HG03558 (cell line): ENCODE measurements around the gene SH3RF2.
"Not testable (repeated sequence)": the region's sequence is repeated elsewhere in the genome, so short reads cannot be mapped to it uniquely, and the experiment has no call there.

Experiments used
- ATAC-seq: cut with Tn5 transposase; IDR thresholded peaks from one replicate; pipeline ENCODE4 v1.9.1; 2021; ENCODE audit warnings: moderate number of reproducible peaks; ENCODE audit not compliant: unreplicated experiment; ENCODE audit errors: extremely low read depth

Gene SH3RF2

GRCh38 chr5:145936401-145937131 lies at the start of gene SH3RF2:
Gene SH3RF2, plus strand, starts transcription at chr5:145936578. Its CDS starts 1,351 bp downstream, at chr5:145937929.
- ATAC-seq, result no peak

GRCh38 chr5:145887217-145887616 lies 49.2 kb upstream of the SH3RF2 start:
- no peak for ATAC-seq

GRCh38 chr5:145887976-145888574 lies 48.3 kb upstream of the SH3RF2 start:
- ATAC-seq, result no peak

- no peak for ATAC-seq
These were observed 46.8 kb upstream of the SH3RF2 start for GRCh38 chr5:145889611-145890010.

GRCh38 chr5:145891378-145891777 lies 45.0 kb upstream of the SH3RF2 start:
- not testable (repeated sequence) for ATAC-seq

- ATAC-seq, result no peak
These were observed 38.2 kb upstream of the SH3RF2 start for GRCh38 chr5:145898171-145898570.

- no peak for ATAC-seq
These were observed 34.0 kb upstream of the SH3RF2 start for GRCh38 chr5:145902421-145902820.

GRCh38 chr5:145903113-145903512 lies 33.3 kb upstream of the SH3RF2 start:
- ATAC-seq, result no peak

GRCh38 chr5:145903867-145904266 lies 32.5 kb upstream of the SH3RF2 start:
- no peak for ATAC-seq

GRCh38 chr5:145904743-145905142 lies 31.6 kb upstream of the SH3RF2 start:
- no peak for ATAC-seq

- ATAC-seq, result no peak
These were observed 30.0 kb upstream of the SH3RF2 start for GRCh38 chr5:145906401-145906800.

- no peak for ATAC-seq
These were observed 28.0 kb upstream of the SH3RF2 start for GRCh38 chr5:145908206-145908960.

GRCh38 chr5:145911164-145911563 lies 25.2 kb upstream of the SH3RF2 start:
- ATAC-seq, result no peak

GRCh38 chr5:145912019-145912418 lies 24.4 kb upstream of the SH3RF2 start:
- no peak for ATAC-seq

- no peak for ATAC-seq
These were observed 23.8 kb upstream of the SH3RF2 start for GRCh38 chr5:145912594-145912993.

GRCh38 chr5:145913701-145914100 lies 22.7 kb upstream of the SH3RF2 start:
- no peak for ATAC-seq

- no peak for ATAC-seq
These were observed 20.3 kb upstream of the SH3RF2 start for GRCh38 chr5:145915970-145916638.

- ATAC-seq, result no peak
These were observed 19.1 kb upstream of the SH3RF2 start for GRCh38 chr5:145917288-145917687.

GRCh38 chr5:145918397-145918796 lies 18.0 kb upstream of the SH3RF2 start:
- no peak for ATAC-seq

- no peak for ATAC-seq
These were observed 17.0 kb upstream of the SH3RF2 start for GRCh38 chr5:145919413-145919812.
